Osteocyte (in vitro differentiated cells): ENCODE measurements around the gene CACFD1. TPM values are rescaled to one million over a fixed set of nuclear protein-coding genes. Genes with fewer than 3 reads are reported as not detected.

Source experiments
- DNase-seq: peaks from one replicate; pipeline ENCODE4 v3.0.0; 2021; ENCODE audit warnings: mixed read lengths; ENCODE audit not compliant: unreplicated experiment; ENCODE audit errors: extremely low spot score
- H3K27ac Mint-ChIP-seq: one replicate; pipeline ENCODE4 v1.8.0; 2021; ENCODE audit warnings: mild to moderate bottlenecking, mixed read lengths; ENCODE audit not compliant: unreplicated experiment
- H3K27me3 Mint-ChIP-seq: one replicate; pipeline ENCODE4 v1.8.0; 2021; ENCODE audit warnings: mixed read lengths; ENCODE audit not compliant: unreplicated experiment
- H3K36me3 Mint-ChIP-seq: one replicate; pipeline ENCODE4 v1.8.0; 2021; ENCODE audit warnings: mixed read lengths; ENCODE audit not compliant: unreplicated experiment
- H3K4me1 Mint-ChIP-seq: one replicate; pipeline ENCODE4 v1.8.0; 2021; ENCODE audit warnings: mixed read lengths; ENCODE audit not compliant: unreplicated experiment
- H3K4me3 Mint-ChIP-seq: one replicate; pipeline ENCODE4 v1.8.0; 2021; ENCODE audit warnings: mild to moderate bottlenecking, moderate library complexity, mixed read lengths; ENCODE audit not compliant: unreplicated experiment
- H3K9me3 Mint-ChIP-seq: one replicate; pipeline ENCODE4 v1.8.0; 2021; ENCODE audit warnings: mixed read lengths; ENCODE audit not compliant: unreplicated experiment
- total RNA-seq: library from RNA; stranded (reverse); gene quantifications from 2 replicates; pipeline ENCODE4 v1.2.1, GENCODE V29; 2021
- TF ChIP-seq, protein P1 (sequence below): fragments of 200-600 bp; sonication (generic); IDR thresholded peaks from 2 replicates; pipeline ENCODE4 v1.5.0; 2021; ENCODE audit warnings: antibody characterized with exemption, mild to moderate bottlenecking, moderate library complexity

CACFD1 gene
- total RNA-seq, 1 donor from 2014 or later, result 29.3 TPM

DNA sequence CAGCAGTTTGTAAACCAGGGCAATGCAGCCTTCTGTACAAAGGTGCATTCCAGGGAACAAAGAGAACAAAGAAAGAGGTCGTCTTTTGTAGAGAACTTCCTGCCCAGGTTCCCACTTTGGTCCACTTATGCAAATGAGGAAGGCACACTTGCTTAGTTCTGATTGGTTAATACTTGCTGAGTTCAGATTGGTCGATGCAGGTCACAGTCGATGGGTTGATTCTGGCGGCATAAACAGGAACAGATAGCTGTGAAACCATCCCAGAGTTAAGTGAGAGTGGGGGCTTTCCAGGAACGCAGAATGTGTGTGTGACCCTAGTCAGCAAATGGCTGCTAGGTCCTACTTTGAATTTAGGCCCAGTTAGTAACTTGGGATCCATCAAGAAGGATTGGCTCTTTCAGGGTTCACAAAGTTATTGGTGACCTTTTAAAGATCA, 39.4 kb upstream of the CACFD1 start:
- Mint-ChIP-seq H3K27ac (no peak overlapping the region), H3K27me3 (no peaks in the 10 kb centered on the region), H3K4me3 (no peak overlapping the region), H3K9me3 (no peaks in the 10 kb centered on the region), H3K36me3 (no peaks in the 10 kb centered on the region), H3K4me1 (peaks cover 27% of the 10 kb centered on the region)
- TF ChIP-seq, protein P1, sequence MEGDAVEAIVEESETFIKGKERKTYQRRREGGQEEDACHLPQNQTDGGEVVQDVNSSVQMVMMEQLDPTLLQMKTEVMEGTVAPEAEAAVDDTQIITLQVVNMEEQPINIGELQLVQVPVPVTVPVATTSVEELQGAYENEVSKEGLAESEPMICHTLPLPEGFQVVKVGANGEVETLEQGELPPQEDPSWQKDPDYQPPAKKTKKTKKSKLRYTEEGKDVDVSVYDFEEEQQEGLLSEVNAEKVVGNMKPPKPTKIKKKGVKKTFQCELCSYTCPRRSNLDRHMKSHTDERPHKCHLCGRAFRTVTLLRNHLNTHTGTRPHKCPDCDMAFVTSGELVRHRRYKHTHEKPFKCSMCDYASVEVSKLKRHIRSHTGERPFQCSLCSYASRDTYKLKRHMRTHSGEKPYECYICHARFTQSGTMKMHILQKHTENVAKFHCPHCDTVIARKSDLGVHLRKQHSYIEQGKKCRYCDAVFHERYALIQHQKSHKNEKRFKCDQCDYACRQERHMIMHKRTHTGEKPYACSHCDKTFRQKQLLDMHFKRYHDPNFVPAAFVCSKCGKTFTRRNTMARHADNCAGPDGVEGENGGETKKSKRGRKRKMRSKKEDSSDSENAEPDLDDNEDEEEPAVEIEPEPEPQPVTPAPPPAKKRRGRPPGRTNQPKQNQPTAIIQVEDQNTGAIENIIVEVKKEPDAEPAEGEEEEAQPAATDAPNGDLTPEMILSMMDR, result no peak
- no peak for DNase-seq

- peaks cover 20% of the 10 kb centered on the region for H3K4me1 Mint-ChIP-seq
- no peaks in the 10 kb centered on the region for H3K9me3 Mint-ChIP-seq
- no peak within 1 kb of the TSS for H3K27ac Mint-ChIP-seq
- H3K36me3 Mint-ChIP-seq, result no peaks in the 10 kb centered on the region
- TF ChIP-seq, protein P1, result no peak
- H3K27me3 Mint-ChIP-seq, result peaks cover 3% of the 10 kb centered on the region
- no peak within 1 kb of the TSS for H3K4me3 Mint-ChIP-seq
- no peak for DNase-seq
Measured at GRCh38 chr9:133421615-133422542, 37.9 kb upstream of the CACFD1 start, which contains the start of gene ADAMTS13. TSS of gene ADAMTS13 (plus strand) at chr9:133422367. CDS start at chr9:133422444, 77 bp downstream.

DNA sequence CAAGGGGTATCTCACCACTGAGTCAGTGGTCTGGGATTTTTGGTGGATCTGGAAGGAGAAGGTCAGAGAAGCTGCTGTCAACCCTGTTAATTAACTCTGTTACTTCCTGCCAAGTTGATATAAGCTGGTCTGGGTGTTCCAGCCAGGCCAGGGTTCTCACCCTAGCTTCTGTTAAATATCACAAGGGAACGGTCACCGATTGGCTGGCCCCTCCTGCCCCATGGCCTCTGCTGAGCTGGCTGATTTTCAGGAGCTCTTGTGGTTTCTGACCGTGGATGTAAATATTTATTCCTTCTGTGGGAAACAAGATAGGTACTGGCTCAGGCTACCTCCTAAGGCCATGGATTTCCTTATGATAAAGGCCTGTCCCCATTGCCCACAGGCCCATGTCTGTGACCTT, 36.6 kb upstream of the CACFD1 start:
- TF ChIP-seq, protein P1, result no peak
- no peak for DNase-seq
- no peak overlapping the region for H3K4me3 Mint-ChIP-seq
- no peak overlapping the region for H3K27ac Mint-ChIP-seq
- peaks cover 5% of the 10 kb centered on the region for H3K36me3 Mint-ChIP-seq
- H3K4me1 Mint-ChIP-seq, result peaks cover 14% of the 10 kb centered on the region
- H3K9me3 Mint-ChIP-seq, result no peaks in the 10 kb centered on the region
- H3K27me3 Mint-ChIP-seq, result peaks cover 15% of the 10 kb centered on the region

DNA sequence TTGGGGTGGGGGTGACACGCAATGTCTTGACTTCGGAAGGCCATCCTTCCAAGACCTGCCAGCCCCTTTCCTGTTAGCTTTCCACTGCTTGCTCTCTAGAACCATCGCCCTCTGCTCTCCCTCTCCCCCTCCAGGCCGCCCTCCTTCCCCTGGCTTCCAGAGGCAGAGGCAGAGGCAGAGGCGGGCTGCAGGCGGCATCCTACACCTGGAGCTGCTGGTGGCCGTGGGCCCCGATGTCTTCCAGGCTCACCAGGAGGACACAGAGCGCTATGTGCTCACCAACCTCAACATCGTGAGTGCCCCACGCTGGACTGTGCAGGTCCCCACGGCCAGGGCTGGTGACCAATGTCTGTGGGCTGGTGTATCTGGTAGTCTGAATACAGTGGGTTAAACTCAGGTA, 35.6 kb upstream of the CACFD1 start:
- TF ChIP-seq, protein P1, result no peak
- H3K27me3 Mint-ChIP-seq, result peaks cover 15% of the 10 kb centered on the region
- H3K27ac Mint-ChIP-seq, result no peak overlapping the region
- H3K4me3 Mint-ChIP-seq, result no peak overlapping the region
- peaks cover 5% of the 10 kb centered on the region for H3K36me3 Mint-ChIP-seq
- H3K4me1 Mint-ChIP-seq, result peaks cover 4% of the 10 kb centered on the region
- no peak for DNase-seq
- no peaks in the 10 kb centered on the region for H3K9me3 Mint-ChIP-seq

- DNase-seq, result no peak
- H3K27ac Mint-ChIP-seq, result no peak overlapping the region
- no peak overlapping the region for H3K4me3 Mint-ChIP-seq
- peaks cover 5% of the 10 kb centered on the region for H3K36me3 Mint-ChIP-seq
- TF ChIP-seq, protein P1, result no peak
- peaks cover 15% of the 10 kb centered on the region for H3K27me3 Mint-ChIP-seq
- peaks cover 3% of the 10 kb centered on the region for H3K4me1 Mint-ChIP-seq
- no peaks in the 10 kb centered on the region for H3K9me3 Mint-ChIP-seq
Measured at GRCh38 chr9:133425049-133425632, 34.6 kb upstream of the CACFD1 start.
